Measurements from ENCODE around the gene STOML1.

DNA sequence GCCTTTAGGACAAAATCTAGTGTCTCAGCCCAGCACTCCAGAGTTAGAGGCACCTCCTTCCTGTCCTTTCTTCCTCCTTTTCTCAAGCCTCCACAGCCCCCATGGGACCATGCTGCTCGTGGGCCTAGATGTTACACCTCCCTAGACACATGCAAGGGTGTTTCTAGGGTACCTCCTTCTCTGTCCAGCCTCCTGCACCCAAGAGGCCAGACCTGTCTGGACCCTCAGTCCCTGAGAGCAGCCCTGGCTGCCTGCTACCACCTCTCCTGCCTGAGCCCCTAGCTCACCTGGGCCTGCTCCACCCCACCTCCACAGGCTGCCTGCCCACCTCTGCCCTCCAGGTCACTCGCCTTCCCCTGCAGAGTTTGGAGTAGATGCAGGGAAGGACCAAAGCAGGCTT lies 60.7 kb downstream of the STOML1 start:
- TF ChIP-seq, protein P1, sequence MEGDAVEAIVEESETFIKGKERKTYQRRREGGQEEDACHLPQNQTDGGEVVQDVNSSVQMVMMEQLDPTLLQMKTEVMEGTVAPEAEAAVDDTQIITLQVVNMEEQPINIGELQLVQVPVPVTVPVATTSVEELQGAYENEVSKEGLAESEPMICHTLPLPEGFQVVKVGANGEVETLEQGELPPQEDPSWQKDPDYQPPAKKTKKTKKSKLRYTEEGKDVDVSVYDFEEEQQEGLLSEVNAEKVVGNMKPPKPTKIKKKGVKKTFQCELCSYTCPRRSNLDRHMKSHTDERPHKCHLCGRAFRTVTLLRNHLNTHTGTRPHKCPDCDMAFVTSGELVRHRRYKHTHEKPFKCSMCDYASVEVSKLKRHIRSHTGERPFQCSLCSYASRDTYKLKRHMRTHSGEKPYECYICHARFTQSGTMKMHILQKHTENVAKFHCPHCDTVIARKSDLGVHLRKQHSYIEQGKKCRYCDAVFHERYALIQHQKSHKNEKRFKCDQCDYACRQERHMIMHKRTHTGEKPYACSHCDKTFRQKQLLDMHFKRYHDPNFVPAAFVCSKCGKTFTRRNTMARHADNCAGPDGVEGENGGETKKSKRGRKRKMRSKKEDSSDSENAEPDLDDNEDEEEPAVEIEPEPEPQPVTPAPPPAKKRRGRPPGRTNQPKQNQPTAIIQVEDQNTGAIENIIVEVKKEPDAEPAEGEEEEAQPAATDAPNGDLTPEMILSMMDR (IDR thresholded peaks at IDR 0.05): no peak
- no peak for TF ChIP-seq POLR2A (IDR thresholded peaks at IDR 0.05)
